ENCODE data around the gene COX6A2.

The COX6A2 gene

DNA sequence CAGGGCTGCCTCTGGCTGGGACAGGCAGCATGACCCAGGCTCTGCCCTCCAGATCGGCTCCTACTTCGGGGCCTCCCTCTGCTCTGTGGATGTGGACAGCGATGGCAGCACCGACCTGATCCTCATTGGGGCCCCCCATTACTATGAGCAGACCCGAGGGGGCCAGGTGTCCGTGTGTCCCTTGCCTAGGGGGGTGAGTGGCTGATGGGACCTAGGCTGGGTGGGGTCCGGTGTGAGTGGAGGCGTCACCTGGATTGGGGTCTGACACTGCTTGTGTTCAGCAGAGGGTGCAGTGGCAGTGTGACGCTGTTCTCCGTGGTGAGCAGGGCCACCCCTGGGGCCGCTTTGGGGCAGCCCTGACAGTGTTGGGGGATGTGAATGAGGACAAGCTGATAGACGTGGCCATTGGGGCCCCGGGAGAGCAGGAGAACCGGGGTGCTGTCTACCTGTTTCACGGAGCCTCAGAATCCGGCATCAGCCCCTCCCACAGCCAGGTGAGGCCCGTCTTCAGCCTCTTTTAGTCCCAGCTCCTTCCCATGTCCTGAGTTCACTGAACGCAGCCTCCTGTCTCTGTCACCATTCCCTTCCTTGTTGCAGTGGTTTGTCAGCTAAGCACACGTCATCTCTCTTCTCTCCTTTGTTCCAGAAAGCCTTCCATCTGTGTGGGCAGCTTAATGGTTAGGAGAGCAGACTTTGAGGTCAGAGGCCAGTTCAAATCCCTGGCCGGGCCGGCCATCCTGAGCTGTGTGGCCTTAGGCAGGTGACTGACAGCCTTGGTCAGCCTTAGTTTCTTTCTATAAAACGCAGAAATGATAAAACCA, 16.9 kb downstream of the COX6A2 start:
- in situ Hi-C loops (cut with HindIII; ENCODE audit: low sequenced_read_pairs), result no loop called here

DNA sequence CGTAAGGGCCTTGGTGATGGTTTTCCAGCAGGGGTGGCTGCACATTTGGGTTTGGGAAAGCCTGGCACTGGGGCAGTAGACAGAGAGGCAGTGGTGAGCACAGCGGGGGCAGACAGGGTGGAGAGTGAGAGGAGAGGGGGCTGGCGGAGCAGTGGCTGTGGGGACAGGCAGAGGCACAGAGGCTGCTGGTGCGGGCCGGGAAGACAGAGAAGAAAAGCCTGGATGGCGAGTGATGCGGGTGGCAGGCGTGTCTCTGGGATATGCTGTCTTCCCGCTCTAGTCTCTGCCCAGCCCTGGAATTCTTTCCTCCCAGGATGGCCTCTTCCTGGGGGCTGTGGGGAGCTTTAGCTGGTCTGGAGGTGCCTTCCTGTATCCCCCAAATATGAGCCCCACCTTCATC, 18.1 kb downstream of the COX6A2 start:
- in situ Hi-C loops (cut with HindIII; ENCODE audit: low sequenced_read_pairs), result no loop called here

DNA sequence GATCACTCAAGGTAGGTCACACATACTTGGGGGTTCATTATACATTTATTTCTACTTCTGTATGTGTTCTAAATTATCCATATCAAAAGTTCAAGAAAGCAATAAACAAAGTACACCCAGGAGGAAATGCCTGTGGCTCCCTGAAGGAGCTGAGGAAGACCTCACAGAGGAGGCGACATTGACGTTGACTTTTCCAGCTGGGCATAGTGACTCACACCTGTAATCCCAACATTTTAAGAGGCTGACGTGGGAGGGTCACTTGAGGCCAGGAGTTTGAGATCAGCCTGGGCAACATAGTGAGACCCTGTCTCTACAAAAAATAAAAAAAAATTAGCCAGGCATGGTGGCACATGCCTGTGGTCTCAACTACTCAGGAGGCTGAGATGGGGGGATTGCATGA, 18.7 kb downstream of the COX6A2 start:
- in situ Hi-C loops (cut with HindIII; ENCODE audit: low sequenced_read_pairs), result no loop called here

DNA sequence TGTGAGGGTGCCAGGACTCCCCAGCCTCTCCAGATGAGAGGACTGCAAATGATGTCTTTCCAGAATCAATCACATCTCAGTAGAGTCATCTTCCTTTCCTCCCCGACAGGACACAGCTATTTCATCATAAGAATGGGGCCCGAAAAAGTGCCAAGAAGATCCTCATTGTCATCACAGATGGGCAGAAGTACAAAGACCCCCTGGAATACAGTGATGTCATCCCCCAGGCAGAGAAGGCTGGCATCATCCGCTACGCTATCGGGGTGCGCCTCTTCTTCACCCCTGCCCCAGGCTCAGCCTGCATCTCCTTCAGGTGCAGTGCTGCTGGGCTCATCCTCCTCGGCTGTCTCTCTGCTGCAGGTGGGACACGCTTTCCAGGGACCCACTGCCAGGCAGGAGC, 20.8 kb downstream of the COX6A2 start:
- in situ Hi-C loops (cut with HindIII; ENCODE audit: low sequenced_read_pairs), result no loop called here

DNA sequence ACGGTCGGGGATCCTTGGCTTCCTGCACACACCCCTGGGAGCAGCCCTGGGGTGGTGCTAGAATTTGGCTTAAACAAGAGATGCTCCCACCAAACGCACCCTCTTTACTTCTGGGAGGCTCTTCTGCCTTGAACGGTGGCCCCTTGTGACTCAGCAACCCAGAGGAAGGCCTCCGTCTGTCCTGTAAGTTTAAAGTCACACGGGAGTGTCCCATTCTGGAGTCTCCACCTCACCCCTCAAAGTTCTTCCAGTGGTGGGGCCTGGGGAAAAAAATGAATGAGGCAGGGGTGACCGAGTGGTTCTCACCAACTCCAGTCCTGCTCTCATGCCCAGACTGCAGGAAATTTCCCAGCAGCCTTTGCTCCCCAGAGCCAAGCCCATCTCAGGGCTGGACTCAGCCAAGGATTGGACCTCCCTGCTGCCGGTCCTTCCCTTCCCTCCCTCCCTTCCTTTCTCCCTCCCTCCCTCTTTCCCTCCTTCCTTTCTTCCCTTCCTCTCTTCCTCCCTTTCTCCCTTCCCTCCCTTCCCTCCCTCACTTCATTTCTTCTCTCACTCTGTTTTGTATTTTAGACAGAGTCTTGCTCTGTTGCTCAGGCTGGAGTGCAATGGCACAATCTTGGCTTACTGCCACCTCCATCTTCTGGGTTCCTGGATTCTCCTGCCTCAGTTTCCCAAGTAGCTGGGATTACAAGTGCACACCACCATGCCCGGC, 23.7 kb downstream of the COX6A2 start:
- in situ Hi-C loops (cut with HindIII; ENCODE audit: low sequenced_read_pairs), result no loop called here

DNA sequence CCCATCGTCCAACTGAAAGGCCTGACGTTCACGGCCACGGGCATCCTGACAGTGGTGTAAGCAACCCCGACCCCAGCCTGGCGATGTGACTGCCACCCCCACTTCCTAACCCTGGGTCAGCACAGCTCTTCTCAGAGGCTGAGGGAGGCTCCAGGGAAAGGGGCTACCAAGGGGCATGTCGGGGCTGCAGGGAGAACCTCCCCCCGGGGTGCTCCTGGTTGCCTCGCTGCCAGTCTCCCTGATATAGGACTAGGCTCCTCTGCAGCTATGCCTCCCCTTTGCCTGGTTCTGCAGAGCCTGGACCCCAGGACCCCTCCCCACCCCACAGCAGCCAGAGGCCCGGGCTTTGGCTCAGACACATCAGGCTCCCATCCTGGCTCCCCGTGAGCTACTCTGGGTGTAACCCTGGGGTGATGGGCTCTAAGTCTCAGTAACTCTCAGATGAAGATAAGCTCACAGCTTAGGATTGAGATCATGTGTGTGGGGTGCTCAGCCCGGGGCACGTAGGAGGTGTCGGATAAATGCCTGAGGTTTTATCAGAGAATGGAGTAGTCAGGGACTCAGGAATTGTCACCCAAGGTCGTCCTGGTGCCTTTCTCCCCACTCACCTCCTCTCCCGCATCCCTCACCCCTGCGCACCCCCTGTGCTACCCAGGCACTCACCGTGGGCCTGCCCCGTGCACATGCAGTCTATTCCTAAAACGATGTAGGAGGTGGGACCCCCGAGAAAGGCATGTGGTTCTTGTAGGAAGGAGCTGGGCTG, 24.4 kb downstream of the COX6A2 start:
- in situ Hi-C loops (cut with HindIII; ENCODE audit: low sequenced_read_pairs), result no loop called here

DNA sequence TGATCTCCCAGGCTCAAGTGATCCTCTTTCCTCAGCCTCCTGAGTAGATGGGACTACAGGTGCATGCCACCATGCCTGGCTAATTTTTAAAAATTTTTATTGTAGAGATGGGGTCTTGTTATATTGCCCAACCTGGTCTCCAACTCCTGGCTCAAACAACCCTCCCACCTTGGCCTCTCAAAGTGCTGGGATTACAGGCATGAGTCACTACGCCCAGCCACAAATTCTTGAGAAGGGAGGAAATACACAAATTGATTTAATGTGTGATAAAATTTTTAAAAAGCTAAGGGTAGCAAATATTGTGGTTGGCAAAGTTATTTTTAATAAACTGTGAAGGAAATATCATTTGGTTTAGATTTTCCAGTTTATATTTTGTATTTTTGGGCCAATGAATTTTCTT, 25.5 kb downstream of the COX6A2 start:
- in situ Hi-C loops (cut with HindIII; ENCODE audit: low sequenced_read_pairs), result no loop called here

DNA sequence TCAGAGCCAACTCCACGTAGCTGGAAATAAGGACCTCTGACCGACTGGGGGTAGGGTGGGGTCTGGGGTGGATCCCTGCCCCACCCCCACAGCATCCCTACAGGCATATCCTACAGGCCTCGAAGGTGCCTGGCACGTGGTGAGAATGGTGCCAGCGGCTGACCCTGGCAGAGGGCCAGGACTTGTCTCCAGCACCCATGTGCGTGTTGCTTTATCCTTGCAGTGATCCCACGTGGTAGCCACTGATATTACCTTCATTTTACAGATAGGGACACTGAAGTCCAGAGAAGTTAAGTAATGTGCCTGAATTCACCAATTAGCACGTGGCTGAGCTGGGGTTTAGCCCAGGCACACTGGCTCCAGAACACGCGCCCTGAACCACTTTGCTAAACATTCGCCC, 26.7 kb downstream of the COX6A2 start:
- in situ Hi-C loops (cut with HindIII; ENCODE audit: low sequenced_read_pairs), result no loop called here

DNA sequence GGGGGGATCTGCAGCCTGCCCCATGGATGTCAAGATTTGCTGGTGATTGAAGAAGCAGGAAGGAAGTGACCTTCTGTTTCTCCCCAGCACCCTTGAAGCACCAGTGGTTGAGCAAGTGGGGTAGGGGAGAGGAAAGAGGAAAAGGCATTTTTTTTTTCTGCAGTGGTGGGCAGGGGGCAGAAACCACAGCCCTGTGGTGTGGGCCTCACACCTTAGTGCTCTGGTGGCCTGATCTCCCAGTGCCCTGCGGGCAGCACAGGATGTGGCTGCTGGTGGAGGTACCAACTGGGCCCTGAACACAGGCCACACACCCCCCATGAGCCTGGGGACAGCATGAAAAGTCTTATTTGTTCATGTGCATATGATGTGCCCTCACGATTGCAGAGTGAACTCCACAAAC, 28.0 kb downstream of the COX6A2 start:
- in situ Hi-C loops (cut with HindIII; ENCODE audit: low sequenced_read_pairs), result no loop called here

DNA sequence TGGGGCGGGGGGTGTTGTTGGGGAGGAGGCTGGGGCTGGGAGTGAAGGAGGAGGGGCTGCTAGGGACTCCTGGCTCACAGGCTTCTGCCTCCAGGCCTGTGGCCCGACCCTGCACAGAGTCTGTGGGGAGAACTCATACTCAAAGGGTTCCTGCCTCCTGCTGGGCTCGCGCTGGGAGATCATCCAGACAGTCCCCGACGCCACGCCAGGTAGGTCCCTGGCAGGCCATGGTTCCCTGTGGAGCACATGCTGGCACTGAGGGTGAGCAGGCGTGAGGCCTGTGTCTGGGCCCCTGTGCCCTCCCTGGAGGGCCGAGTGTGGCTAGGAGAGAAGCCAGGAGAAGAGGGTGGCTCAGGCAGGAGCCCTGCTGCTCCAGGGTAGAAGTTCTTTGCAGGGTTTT, 30.5 kb downstream of the COX6A2 start:
- in situ Hi-C loops (cut with HindIII; ENCODE audit: low sequenced_read_pairs), result no loop called here

DNA sequence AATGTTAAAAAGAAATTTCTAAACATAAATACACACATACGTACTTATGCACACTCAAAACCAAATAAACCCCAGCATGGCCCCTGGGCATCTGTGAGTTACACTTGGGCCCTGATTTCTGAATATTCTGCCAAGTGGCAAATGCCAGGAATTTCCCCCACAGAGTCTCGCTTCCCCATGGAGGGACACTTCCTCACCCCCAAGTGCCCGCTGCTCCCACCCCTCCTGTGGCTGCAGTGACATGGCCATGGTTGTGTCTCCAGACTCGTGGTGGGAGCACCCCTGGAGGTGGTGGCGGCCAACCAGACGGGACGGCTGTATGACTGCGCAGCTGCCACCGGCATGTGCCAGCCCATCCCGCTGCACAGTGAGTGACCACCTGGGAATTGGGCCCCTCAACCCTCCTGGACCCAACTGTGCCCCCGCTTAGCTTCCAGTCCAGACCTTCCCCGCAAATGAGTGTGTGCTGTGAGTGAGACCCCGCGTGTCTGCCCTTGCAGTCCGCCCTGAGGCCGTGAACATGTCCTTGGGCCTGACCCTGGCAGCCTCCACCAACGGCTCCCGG, 31.0 kb downstream of the COX6A2 start:
- in situ Hi-C loops (cut with HindIII; ENCODE audit: low sequenced_read_pairs), result no loop called here

DNA sequence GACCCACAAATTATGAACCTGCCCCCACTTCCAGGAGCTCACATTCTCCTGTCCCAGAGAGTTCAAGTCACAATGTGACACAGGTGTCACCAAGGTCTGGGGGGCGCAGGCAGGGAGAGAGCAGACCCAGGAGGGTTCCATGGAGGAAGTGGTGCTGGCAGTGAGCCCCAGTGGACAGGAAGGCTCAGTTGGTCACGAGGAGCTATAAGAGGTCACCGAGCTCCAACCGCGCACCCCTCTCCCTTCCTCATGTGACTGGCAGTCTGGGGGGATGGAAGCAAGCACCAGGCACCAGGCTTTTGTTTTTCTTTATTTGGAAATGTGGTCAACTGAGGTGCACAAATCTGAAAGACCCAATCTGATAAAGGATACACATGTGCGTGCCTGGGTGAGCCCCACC, 32.5 kb downstream of the COX6A2 start:
- in situ Hi-C loops (cut with HindIII; ENCODE audit: low sequenced_read_pairs), result no loop called here

DNA sequence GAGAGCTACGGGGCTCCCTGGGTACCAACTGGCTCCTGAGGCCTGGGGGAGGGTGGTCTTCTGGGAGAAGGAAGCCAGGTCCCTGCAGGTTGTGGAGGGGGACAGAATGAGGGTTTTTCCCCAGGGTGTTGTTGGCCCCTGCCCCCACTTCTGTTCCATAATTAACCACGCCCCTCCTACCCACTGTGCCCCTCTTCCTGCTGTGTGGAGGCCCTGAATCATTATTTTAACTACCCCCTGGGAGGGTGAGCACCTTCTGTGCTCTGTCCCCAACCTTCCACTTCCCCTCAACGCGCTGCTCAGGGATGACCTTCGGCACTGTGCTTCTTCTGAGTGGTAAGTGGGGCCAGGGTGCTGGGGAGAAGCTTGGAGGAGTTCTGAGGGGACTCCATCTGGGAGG, 35.1 kb downstream of the COX6A2 start, which contains the start of gene ITGAD:
Gene ITGAD (plus strand): TSS at position 280 of the 400 bp plus-strand sequence. CDS start 26 bp downstream, at position 306.
- in situ Hi-C loops (cut with HindIII; ENCODE audit: low sequenced_read_pairs), result no loop called here

DNA sequence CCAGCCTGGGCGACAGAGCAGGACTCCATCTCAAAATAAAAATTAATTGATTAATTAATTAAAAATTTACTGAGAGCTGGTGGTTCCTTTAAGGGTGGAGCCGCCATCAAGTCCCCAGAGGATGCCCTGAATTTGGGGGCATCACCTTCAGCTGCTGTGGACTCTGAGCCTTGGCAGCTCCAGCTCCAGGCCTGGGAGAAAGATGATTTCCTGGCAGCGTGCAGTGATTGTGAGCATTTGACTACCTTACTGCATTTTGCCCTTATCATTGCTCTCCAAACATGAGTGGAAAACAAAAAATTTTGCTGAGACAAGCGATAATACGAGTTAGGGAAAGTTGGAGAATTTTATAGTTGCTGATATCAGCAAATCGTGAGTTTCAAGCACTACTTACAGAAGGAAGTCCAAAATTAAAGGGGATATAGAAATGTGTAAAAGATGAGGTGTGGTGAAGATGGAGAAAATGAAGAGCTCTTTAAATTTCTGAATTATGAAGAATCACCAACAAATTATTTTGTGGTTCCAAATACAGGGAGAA, 37.6 kb downstream of the COX6A2 start:
- in situ Hi-C loops (cut with HindIII; ENCODE audit: low sequenced_read_pairs), result no loop called here

DNA sequence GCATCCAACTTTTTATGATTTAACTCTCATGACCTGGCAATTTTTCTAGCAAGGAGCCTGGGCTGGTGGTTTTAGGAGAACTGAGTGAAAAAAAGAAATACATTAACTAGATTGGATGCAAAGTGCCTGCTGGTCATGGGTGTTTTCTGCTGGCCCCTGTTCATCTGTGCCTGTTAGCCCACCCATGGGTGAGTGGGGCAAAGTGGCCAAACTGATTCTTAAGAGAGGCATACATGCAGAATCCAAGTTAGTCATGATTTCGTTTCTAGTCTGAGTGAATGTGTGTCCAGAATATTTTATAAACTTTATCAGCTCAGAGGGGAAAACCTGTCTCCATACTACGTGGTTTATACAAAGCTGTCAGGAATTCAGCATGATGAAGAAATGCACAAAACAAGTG, 39.6 kb downstream of the COX6A2 start:
- in situ Hi-C loops (cut with HindIII; ENCODE audit: low sequenced_read_pairs), result no loop called here

DNA sequence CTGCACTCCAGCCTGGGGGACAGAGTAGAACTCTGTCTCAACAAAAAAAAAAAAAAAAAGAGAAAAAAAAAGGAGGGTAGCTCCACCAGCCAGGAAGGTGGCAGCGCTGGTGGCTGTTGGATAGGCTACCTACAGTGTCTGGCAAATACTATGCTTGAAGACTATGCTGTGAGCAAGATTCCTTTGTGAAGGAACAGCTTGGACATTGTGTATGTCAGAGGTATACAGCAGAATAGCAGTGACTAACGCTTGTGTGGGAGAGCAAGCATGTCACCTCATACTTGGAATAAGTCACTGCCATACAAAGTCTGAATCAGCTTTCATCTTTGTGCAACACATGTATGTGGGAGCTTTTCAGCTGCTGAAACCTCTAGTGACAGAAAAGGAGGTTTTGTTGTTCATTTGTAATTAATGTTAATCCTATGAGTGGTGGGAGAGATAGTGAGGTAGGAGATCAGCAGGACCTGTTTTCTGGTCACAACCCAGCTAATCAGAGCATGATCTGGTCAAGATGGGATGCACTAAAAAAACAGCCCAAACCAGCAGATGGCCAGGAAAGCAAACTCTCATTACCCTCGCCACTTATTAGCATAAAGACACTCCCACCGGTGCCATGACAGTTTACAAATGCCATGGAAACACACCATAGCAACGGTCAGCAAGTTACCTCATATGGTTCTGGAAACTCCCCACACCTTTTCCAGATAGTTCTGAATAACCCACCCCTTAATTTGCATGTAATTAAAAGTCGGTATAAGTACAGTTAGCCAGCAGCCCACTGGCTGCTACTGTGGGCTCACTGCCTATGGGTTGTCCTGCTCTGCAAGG, 41.8 kb downstream of the COX6A2 start:
- in situ Hi-C loops (cut with HindIII; ENCODE audit: low sequenced_read_pairs), result no loop called here

DNA sequence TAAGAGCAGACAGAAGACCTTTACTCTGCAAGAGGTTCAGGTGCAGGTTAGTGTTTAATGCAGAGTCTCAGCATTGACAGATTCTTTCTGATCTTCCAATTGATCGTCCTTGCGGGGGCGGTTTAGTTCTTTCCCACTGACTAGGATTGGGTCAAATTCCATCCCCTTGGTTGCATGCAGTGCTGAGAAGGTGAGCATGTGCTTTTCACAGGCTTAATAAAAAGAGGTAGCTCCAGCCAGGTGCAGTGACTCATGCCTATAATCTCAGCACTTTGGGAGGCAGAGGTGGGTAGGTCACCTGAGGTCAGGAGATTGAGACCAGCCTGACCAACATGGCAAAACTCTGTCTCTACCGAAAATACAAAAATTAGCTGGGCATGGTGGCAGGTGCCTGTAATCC, 42.5 kb downstream of the COX6A2 start:
- in situ Hi-C loops (cut with HindIII; ENCODE audit: low sequenced_read_pairs), result no loop called here

DNA sequence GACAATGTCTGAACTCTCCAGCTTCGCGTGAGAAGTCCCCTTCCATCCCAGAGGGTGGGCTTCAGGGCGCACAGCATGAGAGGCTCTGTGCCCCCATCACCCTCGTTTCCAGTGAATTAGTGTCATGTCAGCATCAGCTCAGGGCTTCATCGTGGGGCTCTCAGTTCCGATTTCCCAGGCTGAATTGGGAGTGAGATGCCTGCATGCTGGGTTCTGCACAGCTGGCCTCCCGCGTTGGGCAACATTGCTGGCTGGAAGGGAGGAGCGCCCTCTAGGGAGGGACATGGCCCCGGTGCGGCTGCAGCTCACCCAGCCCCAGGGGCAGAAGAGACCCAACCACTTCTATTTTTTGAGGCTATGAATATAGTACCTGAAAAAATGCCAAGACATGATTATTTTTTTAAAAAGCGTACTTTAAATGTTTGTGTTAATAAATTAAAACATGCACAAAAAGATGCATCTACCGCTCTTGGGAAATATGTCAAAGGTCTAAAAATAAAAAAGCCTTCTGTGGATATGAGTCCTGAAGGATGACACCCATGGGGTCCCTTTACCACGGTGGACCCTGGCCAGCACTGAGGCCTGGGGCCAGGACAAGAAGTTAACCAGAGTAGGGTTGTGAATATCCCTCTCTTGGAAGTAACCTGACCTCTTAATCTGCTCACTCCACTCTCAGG, 45.5 kb downstream of the COX6A2 start:
- in situ Hi-C loops (cut with HindIII; ENCODE audit: low sequenced_read_pairs), result no loop called here

DNA sequence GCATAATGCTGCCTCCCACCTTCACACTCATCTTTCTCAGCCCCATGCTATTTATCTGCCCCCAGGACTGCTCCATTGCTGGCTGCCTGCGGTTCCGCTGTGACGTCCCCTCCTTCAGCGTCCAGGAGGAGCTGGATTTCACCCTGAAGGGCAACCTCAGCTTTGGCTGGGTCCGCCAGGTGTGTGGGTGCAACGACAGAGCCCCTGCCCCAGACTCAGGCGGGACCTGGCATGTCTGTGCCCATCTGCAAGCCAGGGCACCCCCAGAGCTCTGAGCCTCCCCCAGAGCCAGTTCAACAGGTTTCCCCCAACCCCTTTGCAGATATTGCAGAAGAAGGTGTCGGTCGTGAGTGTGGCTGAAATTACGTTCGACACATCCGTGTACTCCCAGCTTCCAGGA, 48.0 kb downstream of the COX6A2 start:
- in situ Hi-C loops (cut with HindIII; ENCODE audit: low sequenced_read_pairs), result no loop called here

All from DLD1 (cell line).